Body of pancreas (tissue), 4 donors: ENCODE results near the gene DAND5. TPM values are rescaled to one million over a fixed set of nuclear protein-coding genes. Genes with fewer than 3 reads are reported as not detected.
A peak's percentile ranks its signal among the peaks of the same experiment; 100 is the strongest.

Experiments
- ATAC-seq: fragments of 150-250 bp; one replicate; pipeline ENCODE4 v1.9.1; 2016
- DNase-seq, 4 donors: peaks; one replicate each; pipeline ENCODE4 v3.0.0-alpha.2; 2019
- H3K27ac ChIP-seq, 4 donors: fragments of 200-600 bp; sonication (generic); 1 replicate in 3 of 4; 2 replicates in 1 of 4; pipeline versions ENCODE4 v1.5.1 to v1.6.1; 2016 to 2019; ENCODE audit warnings: mild to moderate bottlenecking in 1 of 4, mixed read lengths in 1 of 4, moderate library complexity in 1 of 4
- H3K27me3 ChIP-seq, 2 donors: fragments of 200-600 bp; sonication (generic); one replicate each; pipeline ENCODE4 v1.6.0; 2016; ENCODE audit warnings: mild to moderate bottlenecking in 1 of 2
- H3K36me3 ChIP-seq, 2 donors: fragments of 200-600 bp; sonication (generic); replicated peaks in 1 of 2; 2 replicates each; pipeline ENCODE4 v1.5.1; 2016; ENCODE audit warnings: low read depth in 2 of 2; ENCODE audit not compliant: insufficient read depth in 1 of 2
- H3K4me1 ChIP-seq: fragments of 200-600 bp; sonication (generic); one replicate; pipeline ENCODE4 v1.6.0; 2016
- H3K4me3 ChIP-seq, 2 donors: fragments of 200-600 bp; sonication (generic); 1 replicate in 1 of 2; 2 replicates in 1 of 2; pipeline ENCODE4 v1.5.1; 2016 to 2019
- H3K9me3 ChIP-seq, 3 donors: fragments of 200-600 bp; sonication (generic); 1 replicate in 2 of 3; 2 replicates in 1 of 3; pipeline ENCODE4 v1.5.1; 2016
- POLR2A ChIP-seq, 3 donors: fragments of 450-650 bp; IDR thresholded peaks; one replicate each; pipeline ENCODE4 v1.6.1; 2016; ENCODE audit warnings: antibody characterized with exemption in 3 of 3, mild to moderate bottlenecking in 2 of 3
- WGBS, 2 donors: methylation state at CpG; one replicate each; pipeline ENCODE4 v1.1.5; 2017; 5-methylcytosine and 5-hydroxymethylcytosine counted together
- intact Hi-C: fragments of 100-400 bp; cut with DNase I; formaldehyde crosslinking; loops from one replicate; pipeline ENCODE4 v1.15.1; 2023
- total RNA-seq, 2 donors: library from RNA; depleted of rRNA; stranded (reverse); fragments of >200 nt; gene quantifications; one replicate each; pipeline ENCODE4 v1.1.0, GENCODE V29; 2016
- TF ChIP-seq, protein P1 (sequence below), 7 experiments: fragments of 450-650 bp in 4 of 7; fragments of 200-600 bp in 3 of 7; sonication (generic) in 3 of 7; IDR thresholded peaks; one replicate each; pipeline ENCODE4 v1.5.1; 2016 to 2019; ENCODE audit warnings: antibody characterized with exemption in 7 of 7

The DAND5 gene
- total RNA-seq, 2 donors from 2014 or later: not detected

DNA sequence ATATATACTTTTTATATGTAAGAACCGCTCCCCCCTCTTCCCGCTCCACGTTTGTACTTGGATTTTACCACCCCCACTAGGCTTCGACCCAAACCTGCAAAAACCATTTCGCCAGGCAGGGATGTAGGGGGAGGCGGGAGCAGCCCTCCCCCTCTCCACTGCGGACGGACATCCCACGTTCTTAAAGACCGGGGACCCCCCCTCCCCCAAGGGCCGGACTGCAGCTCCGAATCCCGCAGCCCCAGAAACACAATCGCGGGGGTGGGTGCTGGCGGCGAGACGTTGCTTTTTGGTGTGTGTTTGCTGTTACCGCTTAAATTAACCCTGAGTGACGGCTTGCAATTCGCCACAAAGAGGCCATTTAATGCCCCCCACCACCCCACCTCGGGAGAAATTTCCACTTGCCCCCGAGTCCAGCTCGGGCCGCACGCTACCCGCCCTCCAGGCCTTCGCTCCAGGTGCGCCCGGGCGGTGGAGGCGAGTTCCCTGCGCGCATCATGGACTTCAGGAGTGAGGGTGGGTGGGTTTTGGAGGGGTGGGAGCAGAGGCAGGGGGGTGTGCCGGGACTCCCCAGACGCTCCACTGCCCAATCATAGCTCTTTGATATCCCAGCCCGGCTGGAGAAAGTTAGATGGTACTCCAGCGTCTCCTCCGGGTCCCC is 41.7 kb downstream of the DAND5 start:
- WGBS, 2 donors: 69 to 84% methylated on average over 29 to 39 of the region's 39 CpGs
- ATAC-seq (no peak), DNase-seq (no peak)
- peaks cover 37% of the 10 kb centered on the region for H3K4me1 ChIP-seq
- intact Hi-C loops: no loop called here
- no peak overlapping the region for H3K4me3 ChIP-seq
- H3K27me3 ChIP-seq: no peaks in the 10 kb centered on the region
- TF ChIP-seq, protein P1, sequence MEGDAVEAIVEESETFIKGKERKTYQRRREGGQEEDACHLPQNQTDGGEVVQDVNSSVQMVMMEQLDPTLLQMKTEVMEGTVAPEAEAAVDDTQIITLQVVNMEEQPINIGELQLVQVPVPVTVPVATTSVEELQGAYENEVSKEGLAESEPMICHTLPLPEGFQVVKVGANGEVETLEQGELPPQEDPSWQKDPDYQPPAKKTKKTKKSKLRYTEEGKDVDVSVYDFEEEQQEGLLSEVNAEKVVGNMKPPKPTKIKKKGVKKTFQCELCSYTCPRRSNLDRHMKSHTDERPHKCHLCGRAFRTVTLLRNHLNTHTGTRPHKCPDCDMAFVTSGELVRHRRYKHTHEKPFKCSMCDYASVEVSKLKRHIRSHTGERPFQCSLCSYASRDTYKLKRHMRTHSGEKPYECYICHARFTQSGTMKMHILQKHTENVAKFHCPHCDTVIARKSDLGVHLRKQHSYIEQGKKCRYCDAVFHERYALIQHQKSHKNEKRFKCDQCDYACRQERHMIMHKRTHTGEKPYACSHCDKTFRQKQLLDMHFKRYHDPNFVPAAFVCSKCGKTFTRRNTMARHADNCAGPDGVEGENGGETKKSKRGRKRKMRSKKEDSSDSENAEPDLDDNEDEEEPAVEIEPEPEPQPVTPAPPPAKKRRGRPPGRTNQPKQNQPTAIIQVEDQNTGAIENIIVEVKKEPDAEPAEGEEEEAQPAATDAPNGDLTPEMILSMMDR (IDR thresholded peaks at IDR 0.05): no peak
- no peak for TF ChIP-seq POLR2A (IDR thresholded peaks at IDR 0.05)
- H3K27ac ChIP-seq: no peak overlapping the region
- H3K9me3 ChIP-seq: no peaks in the 10 kb centered on the region
- H3K36me3 ChIP-seq: no peaks in the 10 kb centered on the region

DNA sequence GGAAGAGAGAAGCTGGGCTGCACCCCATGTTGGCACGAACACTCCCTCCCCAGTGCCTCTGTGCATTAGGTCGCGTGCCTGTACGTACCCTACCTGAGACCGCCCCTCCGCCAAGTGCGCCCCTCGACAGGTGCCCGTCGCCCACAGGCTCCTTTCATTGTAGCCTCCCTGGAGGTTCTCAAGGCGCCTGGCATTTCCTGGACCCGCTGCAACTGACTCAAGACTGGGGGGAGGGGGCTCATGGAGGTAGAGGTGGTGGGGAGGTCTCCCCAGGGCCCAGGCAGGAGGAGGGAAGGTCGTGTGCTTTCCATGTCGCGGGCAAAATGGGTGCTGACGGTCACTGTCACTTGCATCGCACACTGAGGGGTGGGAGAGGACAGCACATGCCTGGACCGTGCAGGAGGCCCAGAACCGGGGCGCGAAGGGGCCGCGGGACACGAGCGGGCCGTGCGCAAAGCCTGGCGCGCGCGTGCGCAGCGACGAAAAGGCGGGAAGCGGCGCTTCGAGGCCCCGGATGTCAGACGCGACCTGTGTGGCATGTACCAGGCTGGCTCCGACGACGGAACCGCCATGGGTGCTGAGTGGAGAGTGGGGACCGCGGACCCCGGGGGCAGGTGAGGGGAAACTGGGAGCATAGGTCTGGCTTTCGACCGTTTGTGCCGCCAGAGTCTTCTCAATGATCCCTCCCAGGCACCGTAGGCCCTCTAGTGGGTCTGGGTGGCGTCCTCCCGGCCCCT is 42.4 kb downstream of the DAND5 start:
- Histone ChIP-seq H3K27me3 (no peaks in the 10 kb centered on the region), H3K9me3 (no peaks in the 10 kb centered on the region), H3K4me1 (peaks cover 30% of the 10 kb centered on the region), H3K4me3 (no peak overlapping the region), H3K36me3 (no peaks in the 10 kb centered on the region), H3K27ac (no peak overlapping the region)
- WGBS, 2 donors: 56 to 77% methylated on average over 47 to 49 of the region's 54 CpGs
- TF ChIP-seq POLR2A (IDR thresholded peaks at IDR 0.05): no peak
- TF ChIP-seq, protein P1 (IDR thresholded peaks at IDR 0.05): no peak
- DNase-seq (no peak), ATAC-seq (no peak)
- intact Hi-C loops: no loop called here

DNA sequence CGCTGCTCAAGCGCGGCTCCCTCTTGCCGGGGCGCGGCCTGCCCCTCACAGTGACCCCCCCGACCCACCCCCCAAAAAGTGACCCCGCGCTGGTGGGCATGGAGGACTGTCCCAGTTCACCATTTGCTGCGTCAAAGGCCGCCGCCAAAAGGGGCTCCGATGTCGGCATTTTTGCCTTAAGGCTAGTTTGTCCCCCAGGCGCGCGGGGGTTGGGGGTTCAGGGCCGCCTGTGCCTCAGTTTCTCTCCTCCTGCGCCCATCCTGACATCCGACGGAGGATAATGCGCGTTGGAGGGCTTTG is 43.0 kb downstream of the DAND5 start:
- no peak for ATAC-seq

DNA sequence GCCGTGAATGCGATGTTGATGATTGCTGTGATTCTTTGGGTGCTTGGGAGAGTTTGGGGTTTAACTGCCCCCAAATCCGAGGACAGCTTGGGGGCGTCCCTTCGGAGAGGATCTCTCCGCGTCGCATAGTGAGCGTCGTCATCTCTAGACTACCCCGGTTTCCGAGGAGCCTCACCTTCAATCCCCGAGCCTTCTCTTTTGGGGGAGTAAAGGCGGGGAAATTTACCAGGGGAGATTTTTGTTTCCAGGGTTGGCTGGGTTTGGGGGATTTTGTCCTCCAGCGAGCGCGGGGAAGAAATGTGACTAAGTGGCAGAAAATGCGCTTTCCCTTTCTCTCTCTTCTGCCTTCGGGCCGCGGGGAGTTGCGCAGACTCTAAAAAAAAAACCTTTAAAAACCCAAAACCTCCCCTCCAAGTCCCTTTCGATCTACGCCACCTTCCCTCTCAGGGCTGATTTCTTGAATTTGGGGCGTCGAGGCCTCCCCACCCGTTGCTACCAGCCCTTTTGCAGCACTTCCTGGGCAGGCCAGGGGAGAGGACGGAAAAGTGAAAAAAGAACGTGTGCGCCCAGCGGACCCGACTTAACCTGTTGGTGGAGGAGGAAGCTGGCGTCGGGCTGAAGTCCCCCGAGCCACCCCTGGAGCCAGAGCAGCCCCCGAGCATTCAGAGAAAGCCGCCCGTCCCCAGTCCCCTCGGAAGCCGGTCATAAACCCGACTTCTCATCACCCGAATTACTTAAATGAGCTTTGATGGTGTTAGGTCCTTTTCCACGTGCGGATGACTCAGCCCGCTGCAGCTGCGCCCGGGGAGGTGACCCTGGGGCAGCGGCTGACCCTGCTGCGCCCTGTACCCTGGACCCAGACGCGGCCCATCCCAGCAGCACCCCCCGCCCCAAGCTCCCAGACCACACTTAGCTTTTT is 43.6 kb downstream of the DAND5 start:
- Histone ChIP-seq H3K36me3 (no peaks in the 10 kb centered on the region), H3K27ac (peak overlapping the region in 3 of 4 donors; percentile 32 to 45 (median 36)), H3K27me3 (no peaks in the 10 kb centered on the region), H3K4me3 (no peak overlapping the region), H3K9me3 (no peaks in the 10 kb centered on the region), H3K4me1 (peaks cover 24% of the 10 kb centered on the region)
- TF ChIP-seq, protein P1 (IDR thresholded peaks at IDR 0.05): no peak
- no peak for TF ChIP-seq POLR2A (IDR thresholded peaks at IDR 0.05)
- intact Hi-C loops: no loop called here
- DNase-seq (peak in 1 of 4 donors; percentile 33), ATAC-seq (no peak)
- 64 to 85% methylated on average over 51 to 52 of the region's 52 CpGs for WGBS, 2 donors

More for the DNA sequence above, 43.0 kb downstream of the DAND5 start:
- Histone ChIP-seq H3K27me3 (no peaks in the 10 kb centered on the region), H3K4me1 (peaks cover 25% of the 10 kb centered on the region), H3K4me3 (no peak overlapping the region), H3K36me3 (no peaks in the 10 kb centered on the region), H3K27ac (peak overlapping the region in 1 of 4 donors; percentile 45), H3K9me3 (no peaks in the 10 kb centered on the region)
- intact Hi-C loops: no loop called here
- DNase-seq: no peak
- WGBS, 2 donors: 49 to 70% methylated on average over 7 to 22 of the region's 23 CpGs
- TF ChIP-seq POLR2A (IDR thresholded peaks at IDR 0.05): no peak

DNA sequence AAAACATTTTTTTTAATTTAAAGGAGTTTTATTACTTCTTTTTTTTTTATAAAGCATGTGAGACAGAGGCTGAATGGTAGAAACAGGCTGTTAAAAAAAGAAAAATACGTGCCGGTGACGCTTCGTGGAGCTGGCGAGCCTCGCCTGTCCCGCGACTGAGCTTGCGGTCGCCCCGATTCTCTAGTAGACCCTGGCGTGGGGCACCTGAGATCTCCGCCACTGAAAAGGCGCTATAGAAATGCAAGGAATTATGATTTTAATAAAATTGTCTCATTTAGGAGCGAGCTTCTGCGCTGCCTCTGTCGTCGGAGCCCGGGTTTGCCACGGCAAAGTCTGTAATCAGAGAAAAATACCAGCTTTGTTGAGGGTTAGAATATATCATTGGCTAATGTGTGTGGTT is 44.3 kb downstream of the DAND5 start:
- no peaks in the 10 kb centered on the region for H3K9me3 ChIP-seq
- no peak overlapping the region for H3K27ac ChIP-seq
- DNase-seq (no peak), ATAC-seq (no peak)
- intact Hi-C loops: no loop called here
- H3K27me3 ChIP-seq: no peaks in the 10 kb centered on the region
- no peak for TF ChIP-seq POLR2A (IDR thresholded peaks at IDR 0.05)
- WGBS, 2 donors: 59 to 82% methylated on average over 20 of the region's 20 CpGs
- H3K4me3 ChIP-seq: no peak overlapping the region
- H3K36me3 ChIP-seq: no peaks in the 10 kb centered on the region
- peaks cover 18% of the 10 kb centered on the region for H3K4me1 ChIP-seq
